ENCODE measurements around the gene AACS.

GRCh38 chr12:125024949-125025563, 40.2 kb upstream of the AACS start:
- TF ChIP-seq POLR2AphosphoS5 (IDR thresholded peaks at IDR 0.05; ENCODE audit: low read depth, low read length) (no peak), REST (IDR thresholded peaks at IDR 0.05; ENCODE audit: insufficient read depth in 1 of 2, low read depth in 2 of 2, low read length in 2 of 2) (no peak), SIN3A (IDR thresholded peaks at IDR 0.05; ENCODE audit: borderline replicate concordance, insufficient read depth, low read length) (no peak), TAF1 (IDR thresholded peaks at IDR 0.05; ENCODE audit: borderline replicate concordance, insufficient read depth, low read length) (no peak)

Data from PFSK-1 (cell line).